22Rv1 (cell line): ENCODE results near the gene POLR2L.

ENCODE experiments used
- H3K27ac ChIP-seq: fragments of 450-650 bp; 2 replicates; pipeline ENCODE4 v1.5.1; 2017
- ZFX ChIP-seq: fragments of 450-650 bp; IDR thresholded peaks from 2 replicates; pipeline ENCODE4 v1.6.1; 2017; ENCODE audit warnings: antibody characterized with exemption, borderline replicate concordance
- TF ChIP-seq, protein P1 (sequence below): fragments of 450-650 bp; IDR thresholded peaks from 2 replicates; pipeline ENCODE4 v1.5.1; 2017; ENCODE audit warnings: mild to moderate bottlenecking

Gene POLR2L

DNA sequence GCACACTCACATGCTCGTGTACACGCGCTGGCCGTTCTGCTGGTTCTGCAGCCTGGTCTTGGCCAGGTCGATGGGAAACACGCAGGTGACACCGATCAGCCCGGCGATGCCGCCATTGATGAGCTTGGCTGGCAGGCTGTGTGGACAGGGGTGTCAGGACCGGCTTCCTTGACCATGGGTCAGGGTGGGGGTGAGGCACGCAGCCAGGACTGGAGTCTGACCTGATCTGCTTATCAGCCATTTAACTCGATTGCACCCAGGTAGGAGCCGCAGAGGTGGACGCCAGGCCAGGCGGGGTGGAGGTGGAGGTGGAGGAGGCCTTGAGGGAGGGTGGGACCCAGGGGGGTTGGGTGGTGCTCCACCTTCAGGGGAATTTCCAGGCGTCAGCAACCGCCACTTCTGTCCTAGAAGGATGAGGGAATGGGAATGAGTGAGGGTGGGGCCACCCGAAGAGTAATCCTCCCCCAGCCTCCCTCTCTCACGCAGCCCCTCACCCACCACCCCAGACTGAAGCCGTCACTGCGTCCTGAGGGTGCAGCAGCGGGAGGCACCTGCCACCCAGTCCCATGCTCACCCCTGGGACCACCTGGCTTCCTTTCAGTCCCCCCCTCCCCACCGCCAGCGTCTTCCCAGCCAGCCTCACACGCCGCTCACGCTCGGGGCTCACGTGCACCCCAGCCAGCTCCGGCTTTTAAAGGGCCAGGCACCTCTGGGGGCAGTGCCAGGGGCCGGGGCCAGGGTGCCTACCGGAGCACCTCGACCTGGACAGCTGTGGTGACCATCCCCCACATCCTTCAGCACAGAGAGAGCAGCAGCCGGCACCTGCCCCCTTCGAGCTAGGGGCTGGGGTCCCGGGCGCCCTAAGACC is 47.3 kb downstream of the POLR2L start:
- H3K27ac ChIP-seq = no peak overlapping the region
- no peak for TF ChIP-seq ZFX
- TF ChIP-seq, protein P1, sequence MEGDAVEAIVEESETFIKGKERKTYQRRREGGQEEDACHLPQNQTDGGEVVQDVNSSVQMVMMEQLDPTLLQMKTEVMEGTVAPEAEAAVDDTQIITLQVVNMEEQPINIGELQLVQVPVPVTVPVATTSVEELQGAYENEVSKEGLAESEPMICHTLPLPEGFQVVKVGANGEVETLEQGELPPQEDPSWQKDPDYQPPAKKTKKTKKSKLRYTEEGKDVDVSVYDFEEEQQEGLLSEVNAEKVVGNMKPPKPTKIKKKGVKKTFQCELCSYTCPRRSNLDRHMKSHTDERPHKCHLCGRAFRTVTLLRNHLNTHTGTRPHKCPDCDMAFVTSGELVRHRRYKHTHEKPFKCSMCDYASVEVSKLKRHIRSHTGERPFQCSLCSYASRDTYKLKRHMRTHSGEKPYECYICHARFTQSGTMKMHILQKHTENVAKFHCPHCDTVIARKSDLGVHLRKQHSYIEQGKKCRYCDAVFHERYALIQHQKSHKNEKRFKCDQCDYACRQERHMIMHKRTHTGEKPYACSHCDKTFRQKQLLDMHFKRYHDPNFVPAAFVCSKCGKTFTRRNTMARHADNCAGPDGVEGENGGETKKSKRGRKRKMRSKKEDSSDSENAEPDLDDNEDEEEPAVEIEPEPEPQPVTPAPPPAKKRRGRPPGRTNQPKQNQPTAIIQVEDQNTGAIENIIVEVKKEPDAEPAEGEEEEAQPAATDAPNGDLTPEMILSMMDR = no peak

DNA sequence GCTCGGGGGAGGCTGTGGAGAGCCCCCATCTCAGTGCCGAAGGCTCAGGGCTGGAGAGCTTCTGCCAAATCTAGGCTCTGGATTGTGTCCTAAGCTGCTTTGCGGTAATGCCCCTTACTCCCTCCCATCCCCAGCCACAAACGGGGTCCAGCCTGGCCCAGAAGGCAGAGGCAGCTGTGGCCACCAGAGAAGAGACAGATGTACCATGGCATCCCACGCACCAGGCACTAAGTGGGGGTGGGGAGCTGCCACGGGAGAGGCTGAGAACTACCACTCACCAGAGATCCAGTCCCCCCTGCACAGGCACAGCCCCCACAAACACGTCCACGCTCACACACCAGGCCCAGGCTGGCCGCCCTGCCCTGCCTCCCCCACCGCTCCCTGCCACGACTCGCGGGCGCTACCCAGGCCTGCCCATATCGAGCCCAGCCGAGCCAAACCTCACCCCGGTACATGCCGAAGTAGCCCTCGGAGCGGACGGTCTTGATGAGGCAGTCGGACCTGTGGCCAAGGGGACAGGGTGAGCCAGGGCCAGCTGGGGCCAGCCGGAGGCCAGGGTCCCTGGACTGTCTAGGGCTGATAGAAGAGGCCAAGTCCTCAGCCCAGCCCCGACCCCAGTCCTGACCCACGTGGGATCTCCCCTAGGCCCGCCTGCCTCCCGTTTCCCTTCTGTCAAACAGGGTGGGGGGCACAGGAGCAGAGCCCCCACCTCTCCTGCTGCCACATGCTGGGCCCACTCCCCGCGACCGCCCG is 48.1 kb downstream of the POLR2L start:
- no peak overlapping the region for H3K27ac ChIP-seq
- TF ChIP-seq, protein P1 = no peak
- TF ChIP-seq ZFX = no peak

DNA sequence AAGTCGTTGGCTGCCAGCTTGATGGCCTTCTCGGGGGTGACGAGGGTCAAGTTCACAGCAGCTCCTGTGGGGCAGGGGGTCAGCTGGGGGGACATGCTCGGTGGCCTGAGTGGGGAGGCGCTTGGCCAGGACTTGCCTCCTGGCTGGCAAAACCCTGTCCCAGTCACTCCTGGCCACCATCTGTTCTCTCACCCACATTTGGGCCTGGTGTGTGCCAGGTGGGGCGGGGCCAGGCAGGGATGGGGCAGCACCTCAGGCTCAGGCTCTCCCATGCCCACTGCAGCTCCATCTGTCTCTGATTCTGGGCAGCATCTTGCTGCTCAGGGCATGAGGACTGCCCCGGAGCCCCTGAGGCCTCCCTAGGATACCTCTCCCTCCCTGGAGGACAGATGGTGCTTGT is 48.8 kb downstream of the POLR2L start:
- no peak for TF ChIP-seq ZFX
- TF ChIP-seq, protein P1 = no peak
- no peak overlapping the region for H3K27ac ChIP-seq

DNA sequence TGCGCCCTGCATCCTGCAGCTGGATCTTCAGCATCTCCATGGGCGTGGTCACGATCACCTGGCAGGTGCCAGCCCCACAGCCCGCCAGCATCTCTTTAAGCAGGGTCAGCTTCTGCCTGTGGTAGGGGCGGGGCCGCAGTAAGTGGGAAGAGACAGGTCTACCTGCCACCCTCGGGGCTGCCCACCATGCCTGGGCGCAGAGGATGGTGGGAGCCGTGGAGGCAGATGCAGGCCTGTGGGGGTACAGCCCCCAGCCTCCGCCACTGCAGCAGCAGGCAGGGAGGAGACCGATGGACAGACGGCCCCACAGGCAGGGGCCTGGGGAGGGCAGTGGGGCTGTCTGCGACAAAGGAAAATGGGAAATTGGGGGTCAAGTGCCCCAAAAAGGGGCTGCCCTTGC is 49.5 kb downstream of the POLR2L start:
- H3K27ac ChIP-seq = no peak overlapping the region
- TF ChIP-seq ZFX = no peak
- TF ChIP-seq, protein P1 = no peak

DNA sequence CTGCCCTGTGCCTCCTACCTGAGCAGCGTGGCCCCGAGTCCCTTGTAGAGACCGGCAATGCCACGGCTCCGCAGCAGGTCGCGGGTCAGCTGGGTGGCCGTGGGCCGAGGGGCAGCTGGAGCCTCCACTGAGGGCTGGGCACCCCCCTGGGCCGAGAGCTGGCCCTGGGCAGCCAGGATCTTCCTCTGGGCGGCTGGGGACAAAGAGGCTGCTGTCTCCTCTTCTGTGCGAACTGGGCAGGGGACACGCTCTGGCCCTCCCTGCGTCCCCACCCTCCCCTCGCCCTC is 49.9 kb downstream of the POLR2L start:
- no peak overlapping the region for H3K27ac ChIP-seq
- TF ChIP-seq ZFX = no peak
- TF ChIP-seq, protein P1 = no peak

DNA sequence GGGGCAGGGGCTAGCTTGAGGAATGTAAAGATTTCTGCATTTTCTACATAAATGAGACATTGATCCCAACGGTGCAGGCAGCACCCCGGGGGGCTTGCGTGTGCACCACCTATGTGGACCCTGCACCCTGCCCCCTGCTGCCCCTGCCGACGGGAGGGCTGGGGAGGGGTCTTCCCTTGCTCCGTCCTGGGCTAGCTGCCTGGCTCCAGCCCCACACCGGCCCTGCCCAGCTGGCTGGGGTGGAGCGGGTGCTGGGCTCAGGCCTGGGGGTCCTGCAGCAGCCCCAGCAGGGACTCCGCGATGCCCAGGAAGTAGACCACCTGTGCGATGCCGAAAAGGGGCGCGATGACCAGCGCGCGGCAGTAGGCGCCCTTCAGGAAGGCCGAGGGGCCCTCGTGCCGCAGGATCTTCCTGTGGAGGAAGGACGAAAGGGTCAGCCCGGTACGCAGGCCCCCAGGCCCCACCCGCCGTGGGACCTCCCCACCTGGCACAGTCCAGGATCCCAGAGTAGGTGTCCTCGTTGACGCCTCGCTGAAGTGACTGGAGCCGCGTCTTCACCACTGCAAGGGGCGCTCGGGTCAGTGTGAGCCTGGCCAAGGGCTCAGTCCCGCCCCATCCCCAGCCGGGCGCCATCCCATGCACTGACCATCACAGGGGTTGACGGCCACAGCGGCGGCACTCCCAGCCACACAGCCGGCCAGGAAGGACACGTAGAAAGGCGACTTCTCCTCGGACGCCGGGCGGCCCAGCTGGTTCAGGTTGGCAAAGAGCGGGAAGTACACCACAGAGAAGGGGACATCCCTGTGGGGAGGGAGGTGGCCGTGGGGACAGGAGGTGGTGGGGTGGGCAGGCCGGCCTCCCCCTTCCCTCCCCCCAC is 50.4 kb downstream of the POLR2L start:
- H3K27ac ChIP-seq = no peak overlapping the region; the same call in 1 of the 2 replicates
- TF ChIP-seq ZFX = no peak
- TF ChIP-seq, protein P1 = no peak
